GM13977 (cell line): ENCODE data around the gene SALL4.
A peak's percentile ranks its signal among the peaks of the same experiment; 100 is the strongest.

Source experiments
- DNase-seq: peaks from one replicate; pipeline ENCODE4 v3.0.0; 2012; ENCODE audit warnings: low spot score
- CTCF ChIP-seq: IDR thresholded peaks from 2 replicates; pipeline ENCODE4 v1.5.1; 2012; ENCODE audit warnings: mild to moderate bottlenecking, control low read depth; ENCODE audit not compliant: insufficient read depth; ENCODE audit errors: extremely low read depth, missing control alignments
- in situ Hi-C: fragments of 300-500 bp; cut with MboI; formaldehyde crosslinking; loops from one replicate; pipeline ENCODE4 v1.12.0; 2022; ENCODE audit warnings: low sequenced_read_pairs, low pct_unique_long_range_greater_than_20kb, mixed read lengths, inconsistent platforms; ENCODE audit not compliant: unreplicated experiment

SALL4 gene

DNA sequence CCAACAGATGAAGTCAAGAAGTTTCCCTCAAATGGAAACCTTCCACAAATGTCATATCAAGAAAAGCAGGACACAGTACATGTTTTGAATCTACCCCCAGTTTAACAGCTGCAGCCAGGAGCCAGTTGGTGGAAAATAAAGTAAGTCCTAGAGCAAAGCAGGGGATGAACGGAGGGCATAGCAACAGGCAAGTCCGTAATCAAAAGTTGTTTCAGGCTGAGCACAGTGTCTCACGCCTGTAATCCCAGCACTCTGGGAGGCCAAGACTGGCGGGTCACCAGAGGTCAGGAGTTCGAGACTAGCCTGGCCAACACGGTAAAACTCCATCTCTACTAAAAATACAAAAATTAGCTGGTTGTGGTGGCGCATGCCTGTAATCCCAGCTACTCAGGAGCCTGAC is 2.4 kb upstream of the SALL4 start:
- in situ Hi-C loops = no loop called here
- DNase-seq = no peak
- TF ChIP-seq CTCF = no peak

DNA sequence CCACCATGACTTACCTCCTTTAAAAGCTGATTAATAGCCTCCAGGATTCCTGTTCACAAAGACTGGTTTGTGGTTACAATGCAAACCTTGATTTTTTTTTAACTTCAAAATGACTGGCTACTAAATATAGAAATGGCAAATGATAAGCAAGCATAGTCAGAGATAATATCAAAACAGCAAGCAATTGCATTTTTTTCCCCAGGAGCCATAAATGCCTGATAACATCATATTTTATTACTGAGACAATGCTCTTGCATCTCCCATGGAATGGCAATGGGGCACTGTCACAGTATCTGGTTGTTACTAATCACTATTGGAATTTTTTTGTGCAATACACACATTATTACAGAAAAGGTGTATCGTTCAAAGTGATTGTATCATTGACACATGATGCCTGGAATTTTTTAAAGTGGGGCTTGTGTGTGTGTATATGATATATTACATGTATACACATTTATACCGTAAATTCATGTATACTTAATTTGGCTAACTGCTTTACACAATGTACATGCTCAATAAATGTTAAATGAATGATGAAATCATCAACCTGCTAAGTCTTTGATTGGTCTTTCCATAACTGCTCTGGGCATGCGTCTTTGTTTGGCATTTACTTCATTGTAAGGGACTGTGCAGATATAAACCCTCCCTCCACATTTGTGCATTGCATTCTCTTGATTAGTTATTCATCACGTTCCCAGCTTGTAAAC is 980 bp upstream of the SALL4 start:
- in situ Hi-C loops = no loop called here
- DNase-seq = no peak
- no peak for TF ChIP-seq CTCF

DNA sequence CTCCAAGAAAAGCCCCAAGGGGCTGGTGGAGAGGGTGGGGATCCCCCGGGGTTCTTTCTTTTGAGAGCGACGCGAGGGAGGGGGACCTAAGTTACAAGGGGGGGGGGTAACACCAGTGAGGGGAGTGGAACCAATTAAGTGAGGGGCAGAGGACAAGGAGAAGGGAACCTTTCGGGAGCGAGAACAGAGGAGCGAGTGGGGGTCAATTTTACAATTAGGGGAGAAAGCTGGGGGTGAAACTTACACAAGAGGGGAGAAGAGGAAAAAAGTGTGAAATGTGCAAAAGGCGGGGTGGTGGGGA is 548 bp downstream of the SALL4 start:
- in situ Hi-C loops = no loop called here
- peak; percentile 39 for DNase-seq
- TF ChIP-seq CTCF = no peak

GRCh38 chr20:51801122-51801822 is 1.0 kb downstream of the SALL4 start:
- DNase-seq = no peak
- in situ Hi-C loops = no loop called here

GRCh38 chr20:51800872-51801121 is 1.5 kb downstream of the SALL4 start:
- DNase-seq = peak; percentile 39
- in situ Hi-C loops = no loop called here
- TF ChIP-seq CTCF = no peak

More at GRCh38 chr20:51801122-51801822, 1.0 kb downstream of the SALL4 start:
- no peak for TF ChIP-seq CTCF

- in situ Hi-C loops = no loop called here
- DNase-seq = peak; percentile 83
- TF ChIP-seq CTCF = peak; percentile 84
These were observed 2.1 kb downstream of the SALL4 start for GRCh38 chr20:51800060-51800871.
